Hepatic stellate cell (primary cell): Measurements from ENCODE around the gene UTS2B.
A peak's percentile ranks its signal among the peaks of the same experiment; 100 is the strongest.

Source experiments
- DNase-seq: peaks from one replicate; pipeline ENCODE4 v3.0.0; 2011; ENCODE audit warnings: low spot score

UTS2B gene

DNA sequence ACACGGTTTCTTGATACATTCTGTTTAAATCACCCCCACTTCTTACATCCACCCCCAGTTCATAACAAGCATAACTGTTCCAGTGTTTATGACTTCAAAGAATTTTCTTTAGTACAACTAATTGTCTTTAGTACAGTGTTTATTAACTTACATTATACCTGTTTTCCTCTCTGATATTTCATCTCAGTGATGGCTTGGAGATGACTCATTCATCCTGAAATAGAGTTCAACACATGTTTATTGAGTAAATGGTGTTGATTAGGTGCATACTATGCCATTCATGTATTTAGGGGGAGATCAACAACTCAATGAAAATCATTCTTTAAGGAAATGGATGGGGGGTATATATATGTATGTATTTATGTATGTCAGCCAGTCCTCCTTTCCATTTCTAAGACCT lies 21.7 kb upstream of the UTS2B start:
- no peak for DNase-seq

DNA sequence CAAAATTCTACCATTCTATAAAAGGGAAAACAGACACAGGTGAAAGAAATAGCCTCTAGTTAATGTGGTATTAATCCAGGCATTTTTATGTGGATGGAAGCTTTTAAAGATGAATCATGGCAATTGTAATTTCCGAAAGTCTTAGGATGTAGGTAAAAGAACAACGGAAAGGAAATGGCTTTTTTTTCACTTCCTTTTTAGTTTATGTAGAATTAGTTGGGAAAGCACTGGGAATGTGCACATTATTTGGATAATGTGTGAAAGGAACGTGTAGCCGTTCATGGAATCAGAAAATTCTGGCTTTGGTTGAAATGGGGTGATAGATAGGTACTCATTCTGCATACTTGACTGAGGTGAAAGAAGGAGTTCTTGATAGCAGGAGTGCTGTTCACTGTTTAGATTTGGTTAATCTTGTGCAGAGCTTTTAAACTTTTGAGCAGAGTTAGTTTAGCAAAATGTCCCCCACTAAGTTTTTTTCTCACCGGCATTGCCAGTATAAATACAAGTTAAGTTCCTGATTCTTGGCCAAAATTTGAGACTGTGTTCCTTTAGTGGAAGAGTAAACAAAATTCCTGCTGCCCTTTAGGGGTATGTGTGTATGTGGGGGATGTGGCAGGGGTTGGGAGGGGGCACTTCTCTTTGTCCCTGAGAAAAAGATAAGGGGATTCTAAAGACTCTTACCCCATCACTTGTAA lies 20.2 kb upstream of the UTS2B start:
- DNase-seq, result no peak

DNA sequence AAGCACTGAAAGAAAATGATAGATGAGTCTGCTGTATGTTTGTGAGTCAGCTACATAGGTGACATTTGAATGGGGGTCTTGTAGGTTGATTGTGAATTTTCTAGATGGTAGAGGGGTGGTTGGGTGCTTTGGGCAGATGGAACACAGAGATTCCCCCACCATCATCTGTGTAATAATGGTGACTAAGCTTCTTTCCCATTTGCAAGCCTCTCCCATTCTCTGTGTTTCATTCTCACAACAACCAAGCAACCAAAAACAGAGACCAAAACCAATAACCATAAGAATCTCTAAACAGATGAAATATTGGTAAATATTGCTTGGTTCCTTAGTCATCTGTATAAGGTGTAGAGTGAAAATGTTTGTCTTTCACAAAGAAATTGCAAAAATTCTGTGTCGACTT lies 17.8 kb upstream of the UTS2B start:
- DNase-seq, result no peak

DNA sequence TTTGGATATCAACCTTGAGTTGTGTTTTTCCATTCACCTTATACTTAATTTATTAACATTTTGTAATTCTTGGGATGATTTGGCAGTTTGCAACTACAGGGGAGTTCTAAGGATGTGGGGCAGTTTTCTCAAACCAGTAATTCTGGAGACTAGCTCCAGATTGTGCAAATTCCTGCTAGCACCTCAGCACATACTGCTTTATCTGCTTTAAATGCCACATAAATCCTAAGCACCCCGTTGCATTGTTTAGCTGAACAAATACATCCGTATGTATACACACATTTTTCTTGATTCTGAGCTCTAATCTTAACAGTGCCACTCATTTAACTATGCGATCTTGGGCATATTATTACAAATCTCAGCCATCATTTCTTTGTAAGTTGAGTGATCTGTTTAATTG lies 16.9 kb upstream of the UTS2B start:
- DNase-seq, result no peak

DNA sequence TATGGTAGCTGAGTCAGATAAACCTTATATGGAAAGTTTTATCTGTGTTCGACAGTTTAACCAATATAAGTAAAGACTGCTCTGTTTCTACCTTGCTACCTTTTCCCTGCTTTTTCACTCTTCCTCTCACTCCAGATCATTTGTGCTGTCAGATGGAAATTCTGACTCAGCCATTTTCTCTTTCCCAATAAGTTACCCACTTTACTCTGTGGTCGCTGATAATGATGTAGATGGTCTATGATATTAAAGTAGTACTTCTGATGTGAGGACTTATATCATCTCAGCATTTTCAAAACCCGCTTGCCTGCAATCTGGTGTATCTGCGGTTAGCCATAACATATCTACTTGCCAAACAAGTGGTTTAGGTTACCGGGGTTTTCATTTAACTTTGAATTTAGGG lies 15.0 kb upstream of the UTS2B start:
- DNase-seq, result no peak

DNA sequence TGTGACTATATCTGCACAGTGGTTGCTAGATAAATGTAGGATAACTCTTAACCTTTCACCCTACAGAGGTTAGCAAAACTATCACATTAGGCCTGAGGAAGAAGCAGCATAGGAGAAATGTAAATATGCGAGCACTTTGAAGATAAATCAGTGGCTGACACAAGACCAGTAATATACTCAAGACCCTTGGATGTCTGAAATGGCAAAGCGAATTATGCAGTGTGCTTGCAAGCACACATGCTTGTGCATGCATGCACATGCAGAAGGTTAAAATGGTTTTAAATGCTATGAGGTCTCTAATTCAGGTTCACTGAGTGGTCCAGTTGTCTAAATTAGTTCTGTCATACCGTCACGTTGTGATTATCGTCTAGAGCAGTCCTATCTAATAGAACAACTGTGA lies 13.6 kb upstream of the UTS2B start:
- no peak for DNase-seq

DNA sequence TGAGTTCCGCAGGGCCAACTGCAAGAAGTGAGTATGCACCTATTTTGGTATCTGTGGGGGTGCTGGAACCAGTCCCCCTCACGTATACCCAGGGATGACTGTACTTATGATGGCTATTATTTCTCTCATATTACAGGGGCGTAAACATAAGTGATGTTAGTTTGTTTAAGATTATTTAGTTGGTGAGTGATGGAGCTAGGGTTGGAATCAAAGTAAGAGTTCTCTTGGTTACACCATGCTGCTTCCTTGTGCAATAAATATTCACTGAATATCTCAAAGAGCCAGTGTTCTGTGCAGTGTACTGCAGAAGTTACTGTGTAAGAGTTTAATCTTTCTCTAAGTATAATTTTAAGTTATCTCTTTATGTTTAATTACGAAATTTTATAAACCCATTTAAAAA lies 12.8 kb upstream of the UTS2B start:
- DNase-seq, result no peak

DNA sequence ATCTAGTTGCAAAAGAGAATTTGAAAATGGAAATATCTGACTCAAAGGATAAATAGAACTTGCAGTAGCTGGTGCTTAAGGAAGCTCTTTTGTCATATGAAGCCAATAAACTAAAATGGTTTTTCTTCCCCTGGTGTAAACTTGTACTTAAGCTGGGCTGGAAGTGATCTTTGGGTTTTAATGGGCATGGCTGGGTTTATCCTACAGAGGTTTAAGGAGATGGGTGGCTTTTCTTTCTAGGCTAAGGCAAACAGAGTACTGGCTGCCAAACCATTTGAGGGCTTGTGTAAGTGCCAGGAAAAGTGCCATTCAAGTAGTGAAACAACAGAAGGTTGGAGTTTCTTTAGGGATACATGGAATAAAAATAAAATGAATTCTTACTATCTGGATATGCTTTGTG lies 12.1 kb upstream of the UTS2B start:
- DNase-seq, result no peak

DNA sequence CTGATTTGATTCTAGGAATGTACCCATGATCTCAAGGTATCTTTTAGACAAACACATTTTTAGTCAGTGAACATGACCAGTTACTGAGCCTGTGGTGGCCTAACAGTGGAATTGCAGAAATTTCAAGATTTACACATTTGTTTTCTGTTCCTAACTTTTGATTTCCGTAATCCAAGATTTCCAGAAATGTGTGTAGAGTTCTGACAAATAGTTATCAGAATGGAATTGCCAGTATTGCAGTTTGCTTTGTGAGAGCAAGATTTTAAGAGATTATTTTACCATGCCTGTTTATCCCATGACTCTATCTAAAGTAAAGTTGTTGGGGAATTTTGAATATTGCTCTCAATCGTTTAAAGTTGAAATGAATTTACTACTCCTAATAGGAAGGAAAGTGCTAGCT lies 11.7 kb upstream of the UTS2B start:
- no peak for DNase-seq

DNA sequence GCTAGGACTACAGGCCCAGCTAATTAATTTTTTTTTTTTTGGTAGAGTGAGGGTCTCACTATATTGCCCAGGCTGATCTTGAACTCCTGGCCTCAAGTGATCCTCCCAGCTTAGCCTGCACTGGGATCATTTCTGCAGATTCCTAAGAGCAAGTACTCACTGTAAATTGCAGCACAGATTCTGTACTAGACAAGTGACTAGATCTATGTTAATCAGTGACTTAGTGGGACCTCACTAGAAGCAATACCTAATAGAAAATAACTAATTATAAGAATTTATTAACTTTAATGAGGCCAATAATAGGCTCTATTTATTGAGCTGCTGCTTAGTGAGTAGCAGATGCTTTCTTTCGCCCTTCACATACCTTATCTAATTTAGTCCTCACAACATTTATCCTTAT lies 10.6 kb upstream of the UTS2B start:
- no peak for DNase-seq

DNA sequence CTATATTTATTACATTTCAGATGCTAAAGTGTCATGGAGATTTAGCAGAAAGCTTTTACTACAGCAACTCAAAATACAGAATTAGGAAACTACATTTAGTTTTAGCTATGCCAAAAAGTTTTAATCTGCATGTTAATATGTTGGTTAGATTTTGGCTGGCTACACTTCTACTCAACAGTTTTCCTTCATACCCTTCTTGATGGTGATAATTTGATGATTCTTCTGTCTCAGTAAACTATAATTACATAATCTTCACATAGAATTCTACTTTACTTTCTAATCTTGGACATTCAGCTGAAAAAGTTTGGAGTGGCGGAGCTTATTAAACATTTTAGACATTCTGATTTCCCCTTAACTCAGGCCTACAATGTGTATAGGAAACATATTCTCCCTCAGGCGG lies 10.0 kb upstream of the UTS2B start:
- no peak for DNase-seq

DNA sequence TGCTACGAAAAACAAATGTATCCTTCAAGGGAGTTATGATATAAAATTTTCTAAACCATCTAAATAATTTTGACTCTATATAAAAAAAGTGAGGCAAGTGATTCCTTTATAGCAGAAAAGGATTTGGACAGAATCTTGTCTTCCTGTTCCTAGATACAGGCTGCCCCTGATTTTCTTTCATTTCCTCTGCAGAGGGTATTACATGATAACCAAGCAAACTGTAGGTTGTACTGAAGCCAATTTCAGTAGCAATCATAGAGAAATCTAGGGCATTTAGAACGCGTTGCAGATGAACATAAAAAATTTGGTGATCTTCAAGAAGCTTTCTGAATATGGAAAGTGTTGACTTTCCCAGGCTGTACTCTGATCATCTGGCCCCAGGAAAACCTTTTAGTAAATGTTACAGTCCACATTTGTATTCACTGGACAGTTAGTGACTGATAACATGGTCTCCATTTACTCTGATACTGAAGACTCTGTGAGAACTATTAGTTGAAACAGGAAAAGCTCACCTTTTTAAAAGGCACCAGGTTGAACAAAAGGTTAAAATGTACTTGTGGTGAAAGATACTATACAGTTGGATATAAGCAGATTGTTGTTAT lies 9.1 kb upstream of the UTS2B start:
- no peak for DNase-seq

DNA sequence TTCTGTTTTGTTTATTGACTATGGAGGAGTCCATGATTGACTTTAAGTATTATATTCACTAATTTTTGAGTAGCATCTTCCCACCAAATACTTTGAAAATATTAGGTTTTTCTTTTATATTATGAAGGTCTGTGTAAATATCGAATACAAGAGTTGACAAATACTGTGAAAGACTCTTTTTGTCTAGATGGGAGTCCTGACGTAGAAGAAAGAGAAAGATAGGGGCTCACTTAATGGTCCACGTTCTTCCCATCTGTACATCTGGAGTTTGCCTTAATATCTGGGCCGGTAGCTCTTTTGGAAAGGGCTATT lies 7.8 kb upstream of the UTS2B start:
- no peak for DNase-seq

DNA sequence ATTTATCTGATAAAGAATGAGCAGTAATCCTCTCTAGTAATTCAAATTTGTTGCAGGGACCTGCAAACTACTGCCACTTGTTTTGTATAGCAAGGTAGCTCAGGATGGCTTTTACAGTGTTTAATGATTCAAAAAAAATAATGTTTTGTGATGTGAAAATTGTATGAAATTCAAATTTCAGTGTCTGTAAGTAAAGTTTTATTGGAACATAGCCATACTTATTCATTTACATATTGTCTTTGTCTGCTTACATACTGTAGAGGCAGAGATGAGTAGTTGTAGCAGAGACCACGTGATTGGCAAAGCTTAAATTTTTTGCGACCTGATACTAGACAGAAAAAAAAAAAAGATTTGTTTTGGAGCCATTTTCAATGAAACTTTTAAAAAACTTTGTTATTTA lies 6.5 kb upstream of the UTS2B start:
- DNase-seq, result no peak

DNA sequence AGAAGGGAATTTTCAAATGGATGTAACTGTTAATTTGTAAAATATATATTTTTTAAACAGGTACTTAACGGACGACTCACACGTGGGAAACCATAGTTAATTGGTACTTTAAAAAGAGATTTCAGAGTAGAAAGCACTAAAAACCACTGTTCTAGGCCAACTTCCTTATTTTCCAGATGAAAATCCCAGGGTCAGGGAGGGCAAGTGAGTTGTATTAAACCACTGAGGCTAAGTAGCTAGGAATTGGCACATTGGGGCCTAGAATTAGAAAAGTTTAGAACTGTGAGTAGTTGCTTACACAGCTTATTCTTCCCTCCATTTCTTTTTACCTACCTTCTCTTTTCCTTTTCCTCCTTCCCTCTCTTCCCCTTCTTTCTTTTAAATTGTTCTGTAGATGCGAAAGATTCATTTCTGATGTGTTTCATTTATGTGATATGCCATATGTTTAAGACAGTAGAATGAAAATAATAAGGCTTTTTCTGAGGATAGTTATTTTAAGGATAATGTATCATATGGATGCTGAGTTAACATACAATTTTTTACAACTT lies 4.1 kb upstream of the UTS2B start:
- no peak for DNase-seq

DNA sequence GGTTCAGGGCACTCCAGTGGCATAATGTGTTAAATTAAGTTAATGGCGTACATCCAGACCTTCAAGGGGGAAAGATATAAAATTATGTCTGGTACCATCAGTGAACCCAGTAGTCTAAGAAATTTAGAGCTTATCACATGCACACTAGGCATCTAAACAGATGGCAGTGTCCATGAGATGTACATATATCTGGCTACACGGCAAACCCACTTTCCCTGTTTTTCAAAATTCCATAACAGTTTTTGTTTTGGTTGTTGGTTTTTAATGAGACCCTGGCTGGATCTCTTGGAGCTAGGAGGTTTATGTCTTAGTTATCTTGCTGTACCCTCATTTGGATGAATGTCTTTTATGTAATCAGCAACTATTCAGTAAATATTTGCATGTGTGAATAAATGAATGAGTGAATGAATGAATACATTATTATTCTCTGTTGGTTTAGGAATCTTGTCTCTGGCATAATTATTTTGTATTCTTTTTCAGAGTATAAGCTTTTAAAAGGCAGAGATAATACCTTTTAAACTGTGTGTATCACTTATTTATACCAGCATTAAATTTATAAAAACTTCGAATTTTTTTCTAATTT lies 3.1 kb upstream of the UTS2B start:
- no peak for DNase-seq

DNA sequence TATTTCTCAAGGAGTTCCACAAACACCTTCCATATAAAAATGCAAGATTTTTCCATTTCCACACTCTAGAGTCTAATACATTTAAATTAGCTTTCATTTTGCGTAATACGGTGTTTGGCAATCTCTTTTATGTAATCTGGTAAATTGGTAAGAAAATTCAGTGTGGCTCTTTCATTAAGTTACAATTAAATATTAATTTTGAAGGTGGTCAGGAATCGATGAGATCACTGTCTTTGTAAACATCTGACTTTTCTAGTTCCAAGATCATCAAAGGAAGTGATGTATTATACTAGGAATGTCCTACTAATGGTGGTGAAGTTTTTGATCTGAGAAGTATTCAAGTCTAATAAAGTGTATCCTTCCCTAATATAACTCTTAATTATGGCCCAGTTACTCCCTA lies 1.1 kb upstream of the UTS2B start:
- DNase-seq, result no peak

DNA sequence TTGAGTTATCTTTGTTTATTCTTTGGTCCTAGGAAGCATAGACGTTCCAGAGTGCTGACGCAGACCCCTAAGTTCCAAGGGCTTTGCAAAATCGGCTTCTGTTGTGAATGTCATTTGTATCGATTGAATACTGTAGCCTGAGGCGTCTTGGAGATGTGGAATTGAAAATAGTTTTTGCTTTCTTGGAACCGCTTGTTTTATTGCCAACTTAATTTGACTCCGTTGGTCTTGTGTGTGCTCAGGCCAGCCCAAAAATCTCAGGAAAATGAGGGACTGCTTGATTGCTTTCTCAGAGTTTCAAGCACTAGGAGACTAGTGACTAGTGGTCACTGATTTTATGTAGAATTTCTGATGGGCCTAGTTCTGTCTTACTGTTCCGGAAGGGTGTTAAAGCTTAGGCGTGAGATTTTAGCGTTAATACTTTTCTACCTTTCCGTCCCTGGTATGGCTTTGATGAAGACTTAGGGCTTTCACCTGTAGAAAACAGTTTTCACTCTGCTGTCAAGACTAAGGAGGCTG lies 263 bp upstream of the UTS2B start:
- DNase-seq, result no peak

DNA sequence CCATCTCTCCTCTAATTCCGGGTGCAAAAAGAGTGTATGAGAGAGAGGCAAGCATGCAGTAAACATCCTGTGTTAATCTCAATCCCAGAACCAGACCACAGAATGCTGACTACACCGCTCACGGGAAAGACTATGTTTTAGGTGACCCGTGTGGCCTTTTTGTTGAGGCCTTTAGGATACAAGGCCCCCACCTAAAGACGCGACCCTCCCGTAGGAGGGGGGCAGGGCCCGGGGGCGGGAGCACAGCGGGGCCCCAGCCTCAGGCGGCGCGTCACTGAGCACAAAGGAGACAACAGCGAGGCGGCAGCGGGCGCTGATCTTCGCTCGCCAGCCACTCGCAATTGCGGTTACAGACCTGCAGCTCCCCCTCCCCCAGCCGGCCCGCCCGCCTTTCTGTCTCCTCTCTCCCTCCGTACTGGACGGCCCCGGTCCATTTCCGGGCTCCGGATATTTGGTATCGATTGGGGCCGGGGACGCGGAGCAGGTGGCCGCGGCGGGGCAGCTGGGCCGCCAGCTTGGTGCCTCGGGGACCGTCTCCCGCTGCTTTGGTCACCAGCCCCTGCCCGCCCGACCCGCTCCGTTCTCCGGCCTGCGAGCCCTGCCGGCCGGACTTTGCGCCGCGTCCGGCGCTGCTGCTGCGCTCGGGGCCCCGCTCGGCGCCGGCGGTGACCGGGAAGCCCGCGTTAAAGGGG lies 1.2 kb downstream of the UTS2B start, which contains the start of gene CCDC50:
Gene CCDC50 (plus strand): TSS at position 433 of the 692 bp plus-strand sequence. CDS start 281 bp downstream, outside the sequence.
- DNase-seq, result peak; percentile 74

DNA sequence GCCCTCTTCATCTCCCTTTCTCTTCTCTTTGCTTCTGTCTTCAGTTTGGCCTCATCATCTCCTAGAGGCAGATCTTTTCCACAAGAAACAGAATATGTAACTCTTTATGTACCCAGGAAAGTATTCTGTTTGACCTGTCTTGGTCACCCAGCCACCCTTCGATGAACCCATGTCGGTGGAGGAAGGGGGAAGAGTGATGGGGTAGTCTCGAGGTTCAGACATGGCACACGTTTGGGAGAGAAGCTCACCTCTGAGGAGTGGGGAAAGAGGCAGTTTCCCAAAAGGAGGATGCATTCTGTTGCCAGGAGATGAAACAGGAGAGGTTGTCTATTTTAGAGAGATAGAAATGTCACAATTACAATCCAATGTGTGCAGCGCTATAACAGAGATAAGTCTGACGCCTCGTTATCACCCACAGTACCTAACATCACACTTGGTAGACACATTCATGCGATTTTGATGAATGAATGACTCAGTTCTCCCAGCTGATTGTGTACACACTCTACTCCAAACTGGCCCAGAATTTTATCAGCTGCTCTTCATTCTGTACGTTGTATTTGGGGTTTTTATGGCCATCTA lies 1.9 kb downstream of the UTS2B start:
- DNase-seq, result no peak

DNA sequence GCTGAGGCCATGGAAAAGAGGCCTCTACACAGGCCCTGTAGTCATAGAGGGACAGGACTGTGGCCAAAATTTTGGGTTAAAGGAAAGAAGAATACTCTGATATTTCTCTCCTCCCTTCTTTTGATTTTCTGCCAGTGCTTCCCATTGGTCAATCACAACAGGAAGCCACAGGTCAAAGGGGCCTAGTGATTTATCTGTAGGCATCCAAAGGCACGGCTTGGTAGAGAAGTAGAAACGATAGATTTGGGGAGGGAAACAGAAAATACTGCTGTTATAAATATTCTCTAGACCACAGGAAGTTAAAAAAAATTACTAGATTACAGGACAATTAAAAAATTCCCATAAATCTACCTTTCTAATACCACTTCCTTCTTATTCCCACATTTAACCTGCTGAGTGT lies 2.8 kb downstream of the UTS2B start:
- DNase-seq, result no peak

DNA sequence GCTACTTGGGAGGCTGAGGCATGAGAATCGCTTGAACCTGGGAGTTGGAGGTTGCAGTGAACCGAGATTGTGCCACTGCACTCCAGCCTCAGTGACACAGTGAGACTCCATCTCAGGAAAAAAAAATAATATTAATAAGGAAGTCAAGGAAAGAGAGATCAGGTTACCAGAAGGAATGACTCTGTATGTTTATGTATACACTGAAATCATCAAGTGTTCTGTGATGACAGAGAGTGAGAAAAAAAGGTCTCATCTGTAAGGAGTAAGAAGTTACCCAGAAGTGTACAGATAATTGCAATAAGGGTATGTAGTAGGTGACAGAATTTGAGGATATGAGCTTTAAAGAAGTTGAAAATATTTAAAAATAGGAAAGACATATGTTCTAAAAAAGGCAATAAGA lies 5.4 kb downstream of the UTS2B start:
- DNase-seq, result no peak
